Muscle of arm (tissue), 14 donors: ENCODE measurements around the gene MAGEA3. TPM values are rescaled to one million over a fixed set of nuclear protein-coding genes. Genes with fewer than 3 reads are reported as not detected.
"Not testable (repeated sequence)": the region's sequence is repeated elsewhere in the genome, so short reads cannot be mapped to it uniquely, and the experiment has no call there.

Source experiments
- DNase-seq: peaks from one replicate; pipeline ENCODE4 v3.0.0-alpha.2; 2013
- long read RNA-seq, 11 donors: transcript quantifications; one replicate each; lab custom pipeline, GENCODE V29; 2026
- polyA plus RNA-seq, 12 donors: library from polyadenylated mRNA; unstranded; fragments of 120-200 nt; gene quantifications; one replicate each; pipeline ENCODE4 v1.2.1, GENCODE V29; 2013; ENCODE audit not compliant: insufficient read length in 12 of 12

MAGEA3 gene, protein sequence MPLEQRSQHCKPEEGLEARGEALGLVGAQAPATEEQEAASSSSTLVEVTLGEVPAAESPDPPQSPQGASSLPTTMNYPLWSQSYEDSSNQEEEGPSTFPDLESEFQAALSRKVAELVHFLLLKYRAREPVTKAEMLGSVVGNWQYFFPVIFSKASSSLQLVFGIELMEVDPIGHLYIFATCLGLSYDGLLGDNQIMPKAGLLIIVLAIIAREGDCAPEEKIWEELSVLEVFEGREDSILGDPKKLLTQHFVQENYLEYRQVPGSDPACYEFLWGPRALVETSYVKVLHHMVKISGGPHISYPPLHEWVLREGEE
- not detected for polyA plus RNA-seq
- long read RNA-seq, donor 1, result 0 reads
- long read RNA-seq, donor 2, result 0 reads
- long read RNA-seq, donor 3, result 0 reads
- long read RNA-seq, donor 4, result 0 reads
- long read RNA-seq, donor 5, result 0 reads
- long read RNA-seq, donor 6, result 0 reads
- long read RNA-seq, donor 7, result 0 reads
- long read RNA-seq, donor 8, result 0 reads
- long read RNA-seq, donor 9, result 0 reads
- long read RNA-seq, donor 10, result 0 reads
- long read RNA-seq, donor 11, result 0 reads

DNA sequence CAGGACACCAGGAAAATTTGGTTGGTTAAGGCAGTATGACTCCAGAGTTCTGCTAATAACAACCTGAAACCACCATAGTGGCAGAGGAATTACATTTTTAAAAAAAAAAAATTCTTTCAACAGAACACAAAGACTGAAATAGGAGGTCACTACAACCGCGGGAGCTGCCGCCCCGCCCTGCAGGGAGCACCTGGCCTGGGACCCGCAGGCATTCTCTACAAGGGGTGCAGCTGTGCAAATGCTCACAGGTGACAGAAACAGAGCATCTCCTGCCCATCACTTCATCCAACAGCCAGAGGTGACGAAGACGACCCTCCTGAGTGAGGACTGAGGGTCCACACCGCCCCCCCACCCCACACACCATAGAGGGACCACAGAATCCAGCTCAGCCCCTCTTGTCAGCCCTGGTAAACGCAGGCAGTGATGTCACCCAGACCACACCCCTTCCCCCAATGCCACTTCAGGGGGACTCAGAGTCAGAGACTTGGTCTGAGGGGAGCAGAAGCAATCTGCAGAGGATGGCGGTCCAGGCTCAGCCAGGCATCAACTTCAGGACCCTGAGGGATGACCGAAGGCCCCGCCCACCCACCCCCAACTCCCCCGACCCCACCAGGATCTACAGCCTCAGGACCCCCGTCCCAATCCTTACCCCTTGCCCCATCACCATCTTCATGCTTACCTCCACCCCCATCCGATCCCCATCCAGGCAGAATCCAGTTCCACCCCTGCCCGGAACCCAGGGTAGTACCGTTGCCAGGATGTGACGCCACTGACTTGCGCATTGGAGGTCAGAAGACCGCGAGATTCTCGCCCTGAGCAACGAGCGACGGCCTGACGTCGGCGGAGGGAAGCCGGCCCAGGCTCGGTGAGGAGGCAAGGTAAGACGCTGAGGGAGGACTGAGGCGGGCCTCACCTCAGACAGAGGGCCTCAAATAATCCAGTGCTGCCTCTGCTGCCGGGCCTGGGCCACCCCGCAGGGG is at the start of gene MAGEA3:
TSS of gene MAGEA3 (plus strand) at position 843 of the 980 bp plus-strand sequence. CDS start 2,039 bp downstream, outside the sequence.
- not testable (repeated sequence) for DNase-seq

DNA sequence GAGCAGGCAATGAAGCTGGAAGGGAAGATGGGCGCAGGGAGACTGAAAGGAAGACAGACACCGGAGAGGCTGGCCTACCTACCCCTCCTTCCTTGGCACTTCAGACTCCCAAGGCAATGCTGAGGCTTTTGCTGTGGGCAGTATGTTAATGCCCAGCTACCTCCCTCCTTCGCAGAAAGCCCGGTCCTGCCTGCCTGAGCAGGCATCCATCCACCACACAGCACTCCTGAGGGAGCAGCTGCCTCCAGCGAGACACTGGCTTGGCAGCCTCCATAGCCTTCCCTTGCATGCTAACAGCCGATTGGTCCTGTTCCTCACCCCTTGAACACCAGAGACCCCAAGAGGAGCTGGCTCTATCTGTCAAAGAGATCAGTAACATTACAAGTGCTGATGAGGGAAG is 46.5 kb upstream of the MAGEA3 start:
- no peak for DNase-seq

DNA sequence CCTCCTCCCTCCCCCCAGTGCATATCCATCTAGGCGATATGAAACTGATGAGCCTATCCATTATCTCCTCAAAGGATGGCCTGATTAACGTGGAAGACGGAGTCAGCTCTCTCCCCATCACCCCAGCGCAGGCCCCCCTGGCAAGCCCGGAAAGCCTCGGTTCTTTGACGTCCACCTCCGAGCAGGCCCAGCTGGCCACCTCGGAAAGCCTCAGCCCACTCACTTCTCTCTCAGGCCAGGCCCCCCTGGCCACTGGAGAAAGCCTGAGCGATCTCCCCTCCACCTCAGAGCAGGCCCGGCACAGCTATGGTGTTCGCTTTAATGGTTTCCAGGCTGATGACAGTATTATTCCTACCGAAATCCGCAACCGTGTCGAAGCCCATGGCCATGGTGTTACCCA is 46.1 kb upstream of the MAGEA3 start:
- DNase-seq, result no peak

DNA sequence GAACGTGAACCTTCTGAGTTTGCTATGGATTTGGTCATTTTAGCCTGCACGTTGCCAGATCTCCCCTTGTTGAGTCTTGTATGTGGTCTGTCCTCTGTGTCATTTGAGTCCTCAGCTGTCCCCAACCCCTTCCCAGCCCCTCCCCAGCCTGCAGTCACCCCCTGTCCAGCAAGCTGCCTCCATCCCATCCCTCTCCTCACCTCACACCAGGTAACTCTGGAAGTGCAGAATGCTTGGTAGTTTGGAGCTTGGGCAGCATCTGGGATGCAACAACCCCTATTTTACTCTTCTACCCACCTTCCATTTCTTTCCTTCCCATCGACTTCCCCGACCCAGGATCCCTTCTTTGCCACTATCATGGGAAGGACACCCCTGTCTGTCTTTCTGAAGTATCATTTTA is 42.5 kb upstream of the MAGEA3 start:
- no peak for DNase-seq

DNA sequence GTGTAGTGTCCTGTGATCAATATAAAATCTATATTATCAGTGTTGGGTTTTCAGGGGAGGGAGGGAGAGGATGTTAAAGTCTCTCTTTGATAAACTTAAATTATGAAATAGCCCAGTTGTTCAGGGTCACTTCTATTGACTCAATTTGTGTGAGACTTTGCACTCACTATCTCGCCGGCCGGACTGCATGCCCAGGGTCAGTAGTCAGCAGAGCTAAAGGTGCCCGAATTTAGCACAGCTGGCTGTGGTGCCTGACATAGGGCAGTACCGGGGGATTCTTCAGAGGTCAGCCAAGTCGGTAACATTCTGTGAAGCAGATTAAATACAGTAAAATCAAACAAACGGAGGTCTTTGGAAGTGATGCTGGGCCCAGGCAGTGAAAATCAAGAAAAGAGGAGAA is 41.7 kb upstream of the MAGEA3 start:
- no peak for DNase-seq

DNA sequence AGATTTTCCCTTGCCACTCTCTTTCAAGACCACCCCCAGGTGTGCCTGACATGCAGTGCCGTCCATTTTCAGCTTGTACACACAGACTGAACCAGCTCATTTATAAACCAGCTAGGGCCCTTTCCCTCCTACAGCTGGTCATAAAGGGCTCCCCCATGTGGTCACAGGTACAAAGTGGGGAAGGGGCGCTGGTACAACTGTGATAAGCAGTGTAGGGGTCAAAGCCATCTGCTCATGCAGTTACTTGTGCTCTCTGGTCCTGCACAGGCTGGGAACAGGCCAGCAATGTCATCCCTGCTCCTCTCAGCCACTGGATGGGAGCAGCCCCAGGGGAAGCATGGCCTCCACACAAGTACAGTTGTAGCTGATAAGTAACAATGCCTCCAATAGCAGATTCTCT is 40.3 kb upstream of the MAGEA3 start:
- no peak for DNase-seq

DNA sequence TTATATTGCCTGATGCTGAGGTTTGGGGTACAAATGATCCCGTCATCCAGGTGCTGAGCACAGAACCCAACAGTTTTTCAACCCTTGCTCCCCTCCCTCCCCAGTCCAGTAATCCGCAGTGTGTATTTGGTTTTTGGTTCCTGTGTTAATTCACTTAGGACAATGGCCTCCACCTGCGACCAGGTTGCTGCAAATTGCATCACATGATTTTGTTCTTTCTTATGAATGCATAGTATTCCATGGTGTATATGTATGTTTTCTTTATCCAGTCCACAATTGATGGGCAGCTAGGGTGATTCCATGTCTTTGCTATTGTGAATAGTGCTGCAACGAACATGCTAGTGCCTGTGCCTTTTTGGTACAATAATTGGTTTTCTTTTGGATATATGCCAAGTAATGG is 35.5 kb upstream of the MAGEA3 start:
- DNase-seq, result no peak

DNA sequence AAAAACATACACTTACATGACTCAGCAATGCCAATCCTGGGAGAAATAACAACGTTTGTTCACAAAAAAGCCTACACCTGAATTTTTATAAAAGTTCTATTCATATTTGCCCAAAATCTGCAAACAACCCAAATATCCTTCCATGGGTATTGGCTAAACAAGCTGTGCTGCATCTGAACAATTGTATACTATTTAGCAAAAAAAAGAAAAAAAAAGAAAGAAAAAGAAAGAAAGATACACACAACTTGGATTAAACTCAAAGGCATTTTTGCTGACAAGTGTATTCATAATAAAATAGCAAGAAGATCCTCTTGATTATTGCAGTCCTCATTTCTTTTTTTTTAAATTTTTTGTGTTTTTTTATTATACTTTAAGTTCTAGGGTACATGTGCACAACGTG is 24.5 kb upstream of the MAGEA3 start:
- DNase-seq, result no peak

DNA sequence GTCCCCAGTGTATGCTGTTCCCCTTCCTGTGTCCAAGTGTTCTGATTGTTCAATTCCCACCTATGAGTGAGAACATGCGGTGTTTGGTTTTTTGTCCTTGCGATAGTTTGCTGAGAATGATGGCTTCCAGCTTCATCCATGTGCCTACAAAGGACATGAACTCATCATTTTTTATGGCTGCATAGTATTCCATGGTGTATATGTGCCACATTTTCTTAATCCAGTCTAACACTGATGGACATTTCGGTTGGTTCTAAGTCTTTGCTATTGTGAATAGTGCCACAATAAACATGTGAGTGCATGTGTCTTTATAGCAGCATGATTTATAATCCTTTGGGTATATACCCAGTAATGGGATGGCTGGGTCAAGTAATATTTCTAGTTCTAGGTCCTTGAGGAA is 23.9 kb upstream of the MAGEA3 start:
- DNase-seq, result not testable (repeated sequence)

DNA sequence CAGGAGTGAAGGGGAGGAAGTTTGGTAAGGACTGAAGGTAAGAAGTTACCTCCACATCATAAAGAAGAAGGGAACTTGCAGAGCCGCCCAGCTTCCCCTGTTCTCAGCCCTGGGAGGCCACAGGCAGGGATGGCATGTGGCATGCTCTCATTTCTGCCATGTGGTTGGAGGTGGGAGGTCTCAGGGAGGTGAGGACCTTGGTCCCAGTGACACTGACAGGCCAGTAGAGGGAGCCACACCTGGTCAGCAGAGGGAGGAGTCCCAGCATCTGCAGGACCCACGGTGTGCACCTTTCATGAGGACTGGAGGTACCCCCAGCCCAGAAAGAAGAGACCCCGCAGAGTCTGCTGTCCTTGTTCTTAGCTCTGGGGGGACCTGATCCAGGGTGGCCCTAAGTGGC is 17.6 kb upstream of the MAGEA3 start:
- DNase-seq, result not testable (repeated sequence)

DNA sequence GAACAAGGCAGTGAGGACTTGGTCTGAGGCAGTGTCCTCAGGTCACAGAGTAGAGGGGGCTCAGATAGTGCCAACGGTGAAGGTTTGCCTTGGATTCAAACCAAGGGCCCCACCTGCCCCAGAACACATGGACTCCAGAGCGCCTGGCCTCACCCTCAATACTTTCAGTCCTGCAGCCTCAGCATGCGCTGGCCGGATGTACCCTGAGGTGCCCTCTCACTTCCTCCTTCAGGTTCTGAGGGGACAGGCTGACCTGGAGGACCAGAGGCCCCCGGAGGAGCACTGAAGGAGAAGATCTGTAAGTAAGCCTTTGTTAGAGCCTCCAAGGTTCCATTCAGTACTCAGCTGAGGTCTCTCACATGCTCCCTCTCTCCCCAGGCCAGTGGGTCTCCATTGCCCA is 1.8 kb downstream of the MAGEA3 start:
- not testable (repeated sequence) for DNase-seq

DNA sequence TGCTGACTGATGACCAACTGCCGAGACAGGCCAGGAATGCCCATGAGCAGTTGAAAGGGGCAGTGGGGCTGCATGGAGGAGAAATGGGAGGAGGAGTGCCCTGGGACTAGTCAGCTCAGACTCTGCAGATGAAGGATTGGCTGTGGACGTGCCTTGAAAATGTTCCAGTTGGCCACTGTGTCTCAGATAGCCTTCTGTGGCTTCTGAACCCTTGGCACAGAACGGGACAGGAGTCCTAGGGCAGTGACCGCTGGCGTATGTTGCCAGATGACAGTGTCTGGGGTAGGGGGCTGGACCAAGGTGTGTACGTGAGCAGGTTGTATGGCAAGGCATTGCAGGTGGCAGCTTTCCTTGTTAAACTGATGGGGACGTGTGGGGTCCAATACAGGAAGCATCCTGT is 7.9 kb downstream of the MAGEA3 start:
- not testable (repeated sequence) for DNase-seq

DNA sequence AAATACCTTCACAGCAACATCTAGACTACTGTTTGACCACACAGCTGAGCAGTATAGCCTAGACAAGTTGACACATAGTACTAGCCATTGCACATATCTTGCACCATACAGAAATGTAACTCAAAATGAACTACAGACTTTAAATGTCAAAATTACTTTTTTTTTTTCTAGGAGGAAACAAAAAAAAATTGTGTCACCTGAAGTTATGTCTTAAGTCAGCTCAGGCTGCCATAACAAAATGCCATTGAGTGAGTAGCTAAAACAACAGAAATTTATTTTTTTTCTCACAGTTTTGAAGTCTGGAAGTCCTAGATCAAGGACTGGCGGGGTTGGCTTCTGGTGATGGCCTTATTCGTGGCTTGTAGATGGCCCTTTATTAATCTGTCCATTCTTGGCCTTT is 10.6 kb downstream of the MAGEA3 start, which contains the start of gene CSAG2:
TSS of gene CSAG2 (minus strand) at position 101 of the 400 bp plus-strand sequence. CDS start 161 bp downstream, outside the sequence.
- not testable (repeated sequence) for DNase-seq

DNA sequence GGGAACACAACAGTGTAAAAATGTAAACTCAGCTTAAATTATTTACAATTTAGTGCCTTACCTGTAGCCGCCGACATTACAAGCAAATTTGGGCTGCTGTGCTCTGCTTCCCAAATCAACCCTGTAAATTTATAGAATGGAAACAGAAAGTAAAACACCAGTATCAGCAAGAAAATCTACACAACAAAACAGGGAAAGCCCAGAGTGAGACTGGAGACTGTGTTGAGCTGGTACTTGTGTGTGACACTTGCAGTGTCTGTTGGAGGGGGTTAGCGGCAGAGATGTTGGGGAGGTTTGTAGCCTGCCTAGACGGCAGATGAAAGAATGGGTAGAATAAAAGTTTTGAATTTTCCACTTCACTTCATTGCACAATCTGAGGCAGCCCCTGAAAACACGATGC is 14.6 kb downstream of the MAGEA3 start:
- not testable (repeated sequence) for DNase-seq

DNA sequence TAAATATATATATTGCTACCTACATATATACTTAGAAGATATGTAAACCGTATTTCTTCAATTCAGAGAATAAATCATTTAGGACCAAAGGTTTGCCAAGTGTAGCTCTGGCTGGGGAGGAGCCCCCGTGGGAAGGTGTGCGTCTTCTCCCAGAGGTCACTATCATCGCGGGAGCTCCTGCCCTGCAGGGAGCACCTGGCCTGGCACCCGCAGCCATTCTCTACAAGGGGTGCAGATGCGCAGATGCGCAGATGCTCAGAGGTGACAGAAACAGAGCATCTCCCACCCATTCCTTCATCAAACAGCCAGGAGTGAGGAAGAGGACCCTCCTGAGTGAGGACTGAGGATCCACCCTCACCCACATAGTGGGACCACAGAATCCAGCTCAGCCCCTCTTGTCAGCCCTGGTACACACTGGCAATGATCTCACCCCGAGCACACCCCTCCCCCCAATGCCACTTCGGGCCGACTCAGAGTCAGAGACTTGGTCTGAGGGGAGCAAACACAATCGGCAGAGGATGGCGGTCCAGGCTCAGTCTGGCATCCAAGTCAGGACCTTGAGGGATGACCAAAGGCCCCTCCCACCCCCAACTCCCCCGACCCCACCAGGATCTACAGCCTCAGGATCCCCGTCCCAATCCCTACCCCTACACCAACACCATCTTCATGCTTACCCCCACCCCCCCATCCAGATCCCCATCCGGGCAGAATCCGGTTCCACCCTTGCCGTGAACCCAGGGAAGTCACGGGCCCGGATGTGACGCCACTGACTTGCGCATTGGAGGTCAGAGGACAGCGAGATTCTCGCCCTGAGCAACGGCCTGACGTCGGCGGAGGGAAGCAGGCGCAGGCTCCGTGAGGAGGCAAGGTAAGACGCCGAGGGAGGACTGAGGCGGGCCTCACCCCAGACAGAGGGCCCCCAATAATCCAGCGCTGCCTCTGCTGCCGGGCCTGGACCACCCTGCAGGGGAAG is 15.5 kb downstream of the MAGEA3 start, which contains the start of gene MAGEA2B:
TSS of gene MAGEA2B (plus strand) at position 814 of the 973 bp plus-strand sequence. CDS start 2,479 bp downstream, outside the sequence.
- DNase-seq, result not testable (repeated sequence)

DNA sequence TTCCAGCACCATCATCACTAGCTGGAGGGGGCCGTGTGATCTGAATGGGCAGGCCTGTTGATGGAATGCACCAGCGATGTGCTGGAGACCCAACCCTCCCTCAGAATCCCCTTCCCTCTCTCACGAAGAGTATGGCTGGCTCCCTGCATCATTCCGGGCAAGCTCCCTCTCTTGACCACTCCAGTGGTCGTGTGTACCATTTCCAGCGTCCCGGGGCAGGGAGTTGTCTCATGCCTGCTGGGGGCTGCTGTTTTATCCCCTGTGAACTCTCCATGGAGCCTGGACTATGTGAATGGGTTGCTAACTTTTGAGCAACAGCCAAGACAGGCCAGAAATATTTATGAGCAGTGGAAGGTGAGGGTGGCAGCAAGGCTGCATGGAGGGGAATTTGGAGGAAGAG is 26.8 kb downstream of the MAGEA3 start:
- DNase-seq, result no peak

DNA sequence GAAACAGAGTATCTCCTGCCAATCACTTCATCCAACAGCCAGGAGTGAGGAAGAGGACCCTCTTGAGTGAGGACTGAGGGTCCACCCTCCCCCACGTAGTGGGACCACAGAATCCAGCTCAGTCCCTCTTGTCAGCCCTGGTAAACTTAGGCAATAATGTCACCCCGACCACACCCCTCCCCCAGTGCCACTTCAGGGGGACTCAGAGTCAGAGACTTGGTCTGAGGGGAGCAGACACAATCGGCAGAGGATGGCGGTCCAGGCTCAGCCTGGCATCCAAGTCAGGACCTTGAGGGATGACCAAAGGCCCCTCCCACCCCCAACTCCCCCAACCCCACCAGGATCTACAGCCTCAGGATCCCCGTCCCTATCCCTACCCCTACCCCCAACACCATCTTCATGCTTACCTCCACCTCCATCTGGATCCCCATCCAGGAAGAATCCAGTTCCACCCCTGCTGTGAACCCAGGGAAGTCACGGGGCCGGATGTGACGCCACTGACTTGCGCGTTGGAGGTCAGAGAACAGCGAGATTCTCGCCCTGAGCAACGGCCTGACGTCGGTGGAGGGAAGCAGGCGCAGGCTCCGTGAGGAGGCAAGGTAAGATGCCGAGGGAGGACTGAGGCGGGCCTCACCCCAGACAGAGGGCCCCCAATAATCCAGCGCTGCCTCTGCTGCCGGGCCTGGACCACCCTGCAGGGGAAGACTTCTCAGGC is 34.8 kb downstream of the MAGEA3 start, which contains the start of the genes CSAG1 and MAGEA12:
TSS of gene CSAG1 (minus strand) at position 461 of the 715 bp plus-strand sequence. CDS start 1,261 bp downstream, outside the sequence.
TSS of gene MAGEA12 (plus strand) at position 497 of the 715 bp plus-strand sequence. CDS start 2,405 bp downstream, outside the sequence.
- no peak for DNase-seq

DNA sequence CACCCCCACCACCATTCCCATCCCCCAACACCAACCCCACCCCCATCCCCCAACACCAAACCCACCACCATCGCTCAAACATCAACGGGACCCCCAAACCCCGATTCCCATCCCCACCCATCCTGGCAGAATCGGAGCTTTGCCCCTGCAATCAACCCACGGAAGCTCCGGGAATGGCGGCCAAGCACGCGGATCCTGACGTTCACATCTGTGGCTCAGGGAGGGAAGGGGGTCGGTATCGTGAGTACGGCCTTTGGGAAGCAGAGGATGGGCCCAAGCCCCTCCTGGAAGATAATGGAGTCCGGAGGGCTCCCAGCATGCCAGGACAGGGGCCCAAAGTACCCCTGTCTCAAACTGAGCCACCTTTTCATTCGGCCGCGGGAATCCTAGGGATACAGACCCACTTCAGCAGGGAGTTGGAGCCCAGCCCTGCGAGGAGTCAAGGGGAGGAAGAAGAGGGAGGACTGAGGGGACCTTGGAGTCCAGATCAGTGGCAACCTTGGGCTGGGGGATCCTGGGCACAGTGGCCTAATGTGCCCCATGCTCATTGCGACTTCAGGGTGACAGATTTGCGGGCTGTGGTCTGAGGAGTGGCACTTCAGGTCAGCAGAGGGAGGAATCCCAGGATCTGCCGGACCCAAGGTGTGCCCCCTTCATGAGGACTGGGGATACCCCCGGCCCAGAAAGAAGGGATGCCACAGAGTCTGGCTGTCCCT is 35.7 kb downstream of the MAGEA3 start:
- not testable (repeated sequence) for DNase-seq

DNA sequence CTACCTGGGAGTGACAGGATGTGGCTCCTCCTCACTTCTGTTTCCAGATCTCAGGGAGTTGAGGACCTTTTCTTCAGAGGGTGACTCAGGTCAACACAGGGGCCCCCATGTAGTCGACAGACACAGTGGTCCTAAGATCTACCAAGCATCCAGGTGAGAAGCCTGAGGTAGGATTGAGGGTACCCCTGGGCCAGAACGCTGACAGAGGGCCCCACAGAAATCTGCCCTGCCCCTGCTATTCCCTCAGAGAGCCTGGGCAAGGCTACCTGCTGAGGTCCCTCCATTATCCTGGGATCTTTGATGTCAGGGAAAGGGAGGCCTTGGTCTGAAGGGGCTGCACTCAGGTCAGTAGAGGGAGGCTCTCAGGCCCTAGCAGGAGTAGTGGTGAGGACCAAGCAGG is 36.5 kb downstream of the MAGEA3 start:
- DNase-seq, result no peak
